ENCODE data around the gene TPRKB.

- TF ChIP-seq POLR2A (IDR thresholded peaks at IDR 0.05), result no peak
- no peak for TF ChIP-seq CTCF (IDR thresholded peaks at IDR 0.05)
Observed at GRCh38 chr2:73766349-73766748, 29.2 kb upstream of the TPRKB start.

Data from lower leg skin (tissue), 3 donors.